Ammon's horn (tissue), 1 donor: ENCODE measurements around the gene CHMP4A.

ENCODE experiments used
- DNase-seq: peaks from one replicate; pipeline ENCODE4 v3.0.0-alpha.2; 2016; ENCODE audit warnings: low spot score

The CHMP4A gene

DNA sequence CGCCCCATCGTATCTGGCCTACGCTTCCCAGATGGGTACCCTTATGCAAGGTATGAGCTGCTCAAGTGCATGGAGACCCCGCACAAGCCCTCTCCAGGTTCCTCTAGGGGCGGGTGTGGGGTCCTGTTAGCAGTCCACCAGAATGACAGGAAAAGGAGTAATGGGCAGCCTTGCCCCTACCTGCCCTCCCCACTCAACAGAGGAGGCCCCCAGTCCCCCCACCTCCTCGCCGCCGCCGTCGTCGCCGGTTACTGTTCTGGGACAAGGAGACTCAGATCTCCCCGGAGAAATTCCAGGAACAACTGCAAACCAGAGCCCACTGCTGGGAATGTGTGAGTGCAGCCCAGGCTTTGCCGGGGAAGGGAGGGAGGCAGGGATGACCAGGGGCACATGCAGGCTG lies 35.4 kb downstream of the CHMP4A start:
- DNase-seq = no peak

DNA sequence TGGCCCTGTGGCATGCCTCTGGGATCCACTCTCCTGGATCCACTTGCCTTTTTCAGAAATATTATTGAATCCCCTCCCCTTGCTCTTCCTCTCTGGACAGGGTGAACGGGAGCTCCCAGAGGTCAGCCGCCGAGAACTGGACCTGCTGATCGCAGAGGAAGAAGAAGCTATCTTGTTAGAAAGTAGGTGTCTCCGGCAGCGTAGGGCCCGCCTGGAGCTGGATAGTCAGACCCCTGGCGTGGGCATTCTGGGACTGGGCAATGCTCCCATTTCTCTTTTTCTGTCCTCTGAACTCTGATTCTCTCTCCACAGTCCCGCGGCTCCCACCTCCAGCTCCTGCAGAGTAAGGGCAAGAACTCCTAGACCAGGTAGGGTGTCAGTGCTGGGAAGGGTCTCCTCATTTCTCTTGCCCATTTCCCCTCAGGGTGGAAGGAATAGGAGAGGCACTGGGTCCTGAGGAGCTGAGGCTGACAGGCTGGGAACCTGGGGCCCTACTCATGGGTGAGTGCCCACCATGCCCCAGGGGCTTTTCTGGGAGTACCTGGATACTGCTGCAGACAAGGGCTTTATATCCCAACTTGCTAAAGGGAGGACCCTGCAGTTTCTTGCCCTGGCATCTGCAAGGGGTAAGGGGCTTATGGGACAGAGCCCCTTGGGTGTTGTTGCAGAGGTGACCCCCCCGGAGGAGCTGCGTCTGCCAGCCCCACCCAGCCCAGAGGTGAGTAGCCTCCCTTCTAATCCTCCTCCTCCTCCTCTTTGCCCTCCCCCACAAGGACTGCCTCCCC lies 36.1 kb downstream of the CHMP4A start:
- no peak for DNase-seq

DNA sequence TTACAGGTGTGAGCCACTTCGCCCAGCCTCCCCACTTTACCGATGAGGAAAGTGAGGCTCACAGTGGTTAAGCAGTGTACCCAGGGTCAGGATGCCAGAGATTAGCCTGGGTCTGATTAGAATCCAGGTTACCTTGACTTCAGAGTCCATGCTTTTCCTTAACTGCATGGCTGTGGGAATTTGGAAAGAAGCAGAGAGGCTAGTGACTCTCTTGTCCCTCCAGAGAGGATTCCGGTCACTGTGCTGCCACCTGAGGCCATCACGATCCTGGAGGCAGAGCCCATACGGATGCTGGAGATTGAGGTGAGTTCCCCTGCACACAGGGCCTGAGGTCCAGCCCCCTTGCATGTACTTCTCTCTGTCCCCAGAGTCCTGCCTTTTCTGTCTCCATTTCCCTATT lies 36.7 kb downstream of the CHMP4A start:
- DNase-seq = no peak

DNA sequence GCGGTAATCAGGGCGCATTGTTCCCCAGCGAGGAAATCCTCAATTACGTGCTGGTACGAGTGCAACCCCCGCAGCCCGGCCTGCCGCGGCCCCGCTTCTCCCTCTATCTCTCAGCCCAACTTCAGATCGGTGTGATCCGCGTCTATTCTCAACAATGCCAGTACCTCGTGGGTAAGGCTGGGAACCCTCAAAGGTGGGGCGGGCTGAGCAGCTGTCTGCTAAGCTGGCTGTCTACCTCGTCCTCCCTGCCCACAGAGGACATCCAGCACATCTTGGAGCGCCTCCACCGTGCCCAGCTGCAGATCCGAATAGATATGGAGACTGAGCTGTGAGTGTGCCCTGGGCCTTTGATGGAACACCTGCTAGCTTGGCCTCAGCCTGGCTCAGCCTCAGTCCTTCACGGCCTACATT lies 40.4 kb downstream of the CHMP4A start:
- DNase-seq = no peak

DNA sequence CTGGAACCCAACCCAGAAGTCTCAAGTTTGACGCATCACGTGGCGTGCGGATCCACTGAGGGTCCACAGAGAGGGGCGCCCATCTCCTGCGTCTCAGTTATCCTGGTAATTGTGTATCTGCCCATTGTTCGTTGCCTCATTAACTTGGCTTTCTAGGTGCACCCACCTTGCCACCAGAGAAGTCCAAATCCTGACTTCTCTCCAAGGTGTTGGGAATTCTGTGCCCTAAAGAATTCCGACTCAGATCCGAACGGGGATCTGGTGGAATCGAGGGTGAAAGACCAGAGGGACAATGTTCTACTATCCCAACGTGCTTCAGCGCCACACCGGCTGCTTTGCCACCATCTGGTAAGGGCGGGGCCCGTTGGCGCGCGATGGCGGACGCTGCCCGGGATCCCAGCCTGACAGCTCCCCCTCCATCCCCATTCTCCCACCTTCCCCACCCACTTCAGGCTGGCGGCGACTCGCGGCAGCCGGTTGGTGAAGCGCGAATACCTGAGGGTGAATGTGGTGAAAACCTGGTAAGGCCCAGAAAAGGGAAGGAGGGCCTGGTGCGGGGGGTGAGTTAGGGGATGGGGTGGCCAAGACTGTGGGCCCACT lies 40.9 kb downstream of the CHMP4A start:
- DNase-seq = no peak

DNA sequence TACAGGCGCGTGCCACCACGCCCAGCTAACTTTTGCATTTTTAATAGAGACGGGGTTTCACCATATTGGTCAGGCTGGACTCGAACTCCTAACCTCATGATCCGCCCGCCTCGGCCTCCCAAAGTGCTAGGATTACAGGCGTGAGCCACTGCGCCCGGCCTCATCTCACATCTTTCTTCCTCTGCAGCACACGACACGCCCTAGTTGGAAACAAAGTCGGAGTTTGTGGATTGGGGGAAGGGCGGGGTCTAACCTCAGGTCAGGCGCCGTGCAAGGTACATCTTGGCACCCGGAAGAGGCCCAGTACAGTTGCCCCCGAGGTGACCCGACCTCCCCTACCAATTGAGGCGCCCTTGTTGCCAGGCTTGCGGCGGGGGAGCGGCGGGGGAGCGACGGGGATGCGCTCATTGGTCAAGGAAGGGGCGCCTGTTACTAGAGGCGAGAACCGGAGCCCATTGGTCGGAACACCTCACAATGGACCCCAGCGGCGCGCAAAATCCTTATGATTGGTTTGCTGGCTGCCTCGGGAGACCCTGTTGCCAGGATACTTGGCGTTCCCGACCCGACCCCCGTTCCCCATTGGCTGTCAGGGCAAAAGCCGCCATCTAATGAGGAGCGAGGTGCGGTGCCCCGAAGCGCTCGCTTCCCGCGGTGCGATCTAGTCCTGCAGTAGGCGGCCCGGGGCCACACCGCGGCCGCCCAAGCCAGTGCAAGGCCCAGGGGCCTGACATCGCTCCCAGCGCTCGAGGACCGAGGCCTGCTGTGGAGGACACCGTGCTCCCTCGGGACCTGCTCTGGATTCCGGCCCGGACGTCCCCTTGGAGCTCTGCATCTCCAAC lies 41.6 kb downstream of the CHMP4A start, which contains the start of gene REC8:
TSS of gene REC8 (plus strand) at position 659 of the 839 bp plus-strand sequence. CDS start 473 bp downstream, outside the sequence.
- peak; percentile 97 for DNase-seq

DNA sequence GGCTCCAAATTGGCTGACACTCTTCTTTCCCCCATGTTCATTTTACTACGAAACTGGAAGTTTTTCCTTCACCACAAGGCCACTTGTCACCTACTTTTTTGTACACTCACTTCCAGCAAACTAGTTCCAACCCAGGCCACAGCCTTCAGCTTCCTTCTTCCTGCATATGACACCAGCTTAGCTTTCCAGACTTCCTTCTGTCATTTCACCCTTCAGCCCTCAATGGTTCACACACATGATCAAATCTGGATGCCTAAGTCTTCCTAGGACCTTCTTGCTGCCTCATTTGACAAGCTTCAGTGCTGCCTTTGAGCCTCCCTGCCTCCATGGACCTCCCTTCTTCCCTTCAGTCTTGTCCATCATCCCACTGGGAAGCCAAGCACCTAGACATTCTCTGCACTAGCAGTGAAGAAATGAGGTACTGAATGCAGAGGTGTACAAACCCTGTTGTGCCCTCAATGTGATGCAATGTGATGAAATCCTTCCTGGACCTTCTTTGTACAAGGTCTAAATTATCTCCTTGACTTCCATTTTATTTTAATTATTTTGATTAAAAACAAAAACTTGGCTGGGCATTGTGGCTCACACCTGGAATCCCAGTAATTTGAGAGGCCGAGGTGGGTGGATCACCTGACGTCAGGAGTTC lies 45.7 kb downstream of the CHMP4A start:
- DNase-seq = no peak

DNA sequence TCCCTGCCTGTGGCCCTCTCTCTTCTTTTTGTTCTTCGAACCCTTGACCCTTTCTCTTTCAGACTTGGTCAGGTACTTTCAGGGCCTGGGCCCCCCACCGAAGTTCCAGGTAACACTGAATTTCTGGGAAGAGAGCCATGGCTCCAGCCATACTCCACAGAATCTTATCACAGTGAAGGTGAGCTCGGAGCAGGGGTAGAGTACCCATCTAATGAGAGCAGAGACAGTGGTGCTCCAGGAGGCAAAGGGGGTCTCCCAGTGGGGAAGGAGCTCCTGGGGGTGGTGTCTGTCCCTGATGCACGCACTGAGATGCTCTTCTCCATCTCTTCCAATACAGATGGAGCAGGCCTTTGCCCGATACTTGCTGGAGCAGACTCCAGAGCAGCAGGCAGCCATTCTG lies 47.5 kb downstream of the CHMP4A start:
- no peak for DNase-seq

DNA sequence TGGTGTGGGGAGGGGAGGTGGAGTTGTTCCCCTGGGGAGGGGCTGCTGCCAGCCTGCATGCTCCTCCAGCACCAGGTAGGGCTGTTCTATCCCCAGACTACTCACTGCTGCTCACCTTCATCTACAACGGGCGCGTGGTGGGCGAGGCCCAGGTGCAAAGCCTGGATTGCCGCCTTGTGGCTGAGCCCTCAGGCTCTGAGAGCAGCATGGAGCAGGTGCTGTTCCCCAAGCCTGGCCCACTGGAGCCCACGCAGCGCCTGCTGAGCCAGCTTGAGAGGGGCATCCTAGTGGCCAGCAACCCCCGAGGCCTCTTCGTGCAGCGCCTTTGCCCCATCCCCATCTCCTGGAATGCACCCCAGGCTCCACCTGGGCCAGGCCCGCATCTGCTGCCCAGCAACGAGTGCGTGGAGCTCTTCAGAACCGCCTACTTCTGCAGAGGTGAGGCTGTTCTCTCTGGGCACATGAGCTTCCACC lies 48.7 kb downstream of the CHMP4A start:
- no peak for DNase-seq

DNA sequence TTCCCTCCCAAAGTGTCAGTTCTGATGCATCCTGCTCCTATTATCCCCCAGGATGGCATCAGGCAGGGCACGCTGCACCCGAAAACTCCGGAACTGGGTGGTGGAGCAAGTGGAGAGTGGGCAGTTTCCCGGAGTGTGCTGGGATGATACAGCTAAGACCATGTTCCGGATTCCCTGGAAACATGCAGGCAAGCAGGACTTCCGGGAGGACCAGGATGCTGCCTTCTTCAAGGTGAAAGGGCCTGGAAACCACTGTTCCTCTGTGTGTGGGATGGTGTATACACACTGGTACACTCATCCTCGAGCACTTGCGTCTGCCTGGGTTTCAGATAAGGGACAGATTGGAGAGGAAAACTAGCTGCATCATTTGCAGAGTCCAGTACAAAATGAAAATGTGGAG lies 51.2 kb downstream of the CHMP4A start:
- no peak for DNase-seq

DNA sequence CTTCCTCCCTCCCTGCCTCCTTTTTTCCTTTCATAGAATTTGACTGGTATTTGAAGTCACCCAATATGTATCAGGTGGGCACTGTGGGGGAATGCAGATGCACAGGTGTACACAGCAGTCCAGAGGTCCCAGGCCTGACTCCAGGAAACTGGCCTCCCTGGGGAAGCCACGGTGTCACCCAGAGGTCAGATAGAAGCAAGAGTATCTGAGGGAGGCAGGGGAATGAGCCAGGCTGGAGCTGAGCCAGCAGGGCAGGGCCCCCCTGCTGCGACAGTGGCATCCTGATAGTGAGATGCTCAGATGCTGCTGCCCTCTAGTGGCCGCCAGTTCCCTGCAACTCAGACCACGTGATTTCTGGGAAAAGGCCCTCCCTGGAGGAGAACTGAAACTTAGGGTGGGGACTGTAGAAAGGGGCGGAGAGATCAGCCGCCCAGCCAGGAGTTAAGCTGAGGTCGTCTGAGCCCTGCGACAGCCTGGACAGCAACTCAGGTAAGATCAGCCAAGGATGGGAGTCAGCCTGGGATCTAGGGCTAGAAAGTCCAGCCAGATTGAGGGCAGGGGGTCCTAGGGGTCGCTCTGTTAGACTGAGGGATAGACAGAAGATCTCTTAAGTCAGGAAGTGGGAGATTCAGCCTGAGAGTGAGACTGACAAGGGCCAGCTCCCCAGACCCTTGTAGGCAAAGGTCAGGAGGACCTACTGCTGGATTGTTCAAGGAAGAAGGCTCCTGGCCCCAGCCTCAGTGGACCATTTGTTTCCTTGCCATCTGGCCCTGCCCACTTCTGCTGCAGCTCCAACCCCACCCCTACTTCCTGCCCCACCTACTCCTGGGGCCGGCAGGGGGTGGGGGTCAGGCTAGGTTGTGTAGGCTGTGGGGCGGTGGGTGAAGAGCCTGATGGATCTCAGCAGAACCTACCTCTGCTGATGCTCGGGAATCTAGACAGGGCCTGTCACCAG lies 52.2 kb downstream of the CHMP4A start, which contains the start of gene IRF9:
TSS of gene IRF9 (plus strand) at position 416 of the 955 bp plus-strand sequence. CDS start 880 bp downstream, outside the sequence.
- DNase-seq = peak; percentile 96

DNA sequence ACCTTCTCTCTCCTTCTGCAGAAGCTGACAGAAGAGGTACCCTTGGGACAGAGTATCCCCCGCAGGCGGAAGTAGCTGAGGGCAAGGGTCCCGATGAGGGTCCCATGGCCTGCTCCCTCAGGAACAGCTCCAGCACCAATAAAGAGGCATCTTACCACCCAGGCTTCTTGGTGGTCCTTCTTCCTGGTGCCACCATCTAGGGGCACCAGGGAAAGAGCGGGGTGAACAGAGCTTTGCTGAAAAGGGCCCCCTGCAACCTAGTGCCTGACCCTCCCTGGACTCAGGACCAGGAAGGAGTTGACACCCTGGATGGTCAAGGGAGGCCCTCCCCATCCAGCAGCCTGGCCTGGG lies 52.8 kb downstream of the CHMP4A start:
- no peak for DNase-seq

DNA sequence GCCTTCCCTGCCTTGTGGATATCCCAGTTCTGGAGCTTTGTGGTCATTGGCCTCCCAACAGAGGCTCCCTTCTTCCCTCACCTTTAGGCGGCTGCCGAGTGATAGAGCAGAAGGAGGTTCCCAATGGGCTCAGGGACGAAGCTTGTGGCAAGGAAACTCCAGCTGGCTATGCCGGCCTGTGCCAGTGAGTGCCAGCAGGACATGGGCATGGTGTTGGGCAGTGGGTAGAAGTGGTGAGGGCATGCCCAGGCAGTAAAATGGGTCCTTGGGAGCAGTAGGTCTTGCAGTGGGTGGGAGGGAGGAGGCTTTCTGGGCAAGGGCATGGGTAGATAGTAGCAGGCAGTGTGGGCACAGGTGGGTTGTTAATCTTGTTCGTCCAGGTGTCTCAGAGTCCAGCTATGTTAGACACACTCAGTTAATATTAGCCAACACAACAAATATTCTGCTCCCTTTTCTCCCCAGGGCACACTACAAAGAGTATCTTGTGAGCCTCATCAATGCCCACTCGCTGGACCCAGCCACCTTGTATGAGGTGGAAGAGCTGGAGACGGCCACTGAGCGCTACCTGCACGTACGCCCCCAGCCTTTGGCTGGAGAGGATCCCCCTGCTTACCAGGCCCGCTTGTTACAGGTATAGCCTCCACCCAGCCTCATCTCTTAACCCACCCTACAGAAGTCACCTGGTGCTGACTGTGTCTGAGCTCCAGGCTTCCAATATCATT lies 53.4 kb downstream of the CHMP4A start:
- no peak for DNase-seq
